Right atrium auricular region (tissue), 2 donors: ENCODE measurements around the gene MYH6. TPM values are rescaled to one million over a fixed set of nuclear protein-coding genes. Genes with fewer than 3 reads are reported as not detected.

Experiments used
- DNase-seq: peaks from one replicate; pipeline ENCODE4 v3.0.0-alpha.2; 2019; ENCODE audit warnings: low spot score
- H3K27ac ChIP-seq, 2 donors: fragments of 200-600 bp; sonication (generic); 1 replicate in 1 of 2; 2 replicates in 1 of 2; pipeline ENCODE4 v1.5.1; 2016 to 2019
- H3K27me3 ChIP-seq, 2 donors: fragments of 200-600 bp; sonication (generic); one replicate each; pipeline versions ENCODE4 v1.5.1 to v1.6.0; 2017 to 2019
- H3K36me3 ChIP-seq: fragments of 200-600 bp; sonication (generic); one replicate; pipeline ENCODE4 v1.5.1; 2016
- H3K4me1 ChIP-seq, 2 donors: fragments of 200-600 bp; sonication (generic); one replicate each; pipeline versions ENCODE4 v1.5.1 to v1.6.0; 2017 to 2019
- H3K4me3 ChIP-seq, 2 donors: fragments of 200-600 bp; sonication (generic); 1 replicate in 1 of 2; 2 replicates in 1 of 2; pipeline ENCODE4 v1.5.1; 2017 to 2019; ENCODE audit warnings: mild to moderate bottlenecking in 1 of 2, moderate library complexity in 1 of 2
- H3K9me3 ChIP-seq, 2 donors: fragments of 200-600 bp; sonication (generic); one replicate each; pipeline ENCODE4 v1.5.1; 2019
- total RNA-seq, 2 donors: library from RNA; depleted of rRNA; stranded (reverse); fragments of >200 nt; gene quantifications; one replicate each; pipeline ENCODE4 v1.1.0, GENCODE V29; 2016
- TF ChIP-seq, protein P1 (sequence below), 2 donors: fragments of 200-600 bp; sonication (generic); IDR thresholded peaks; one replicate each; pipeline ENCODE4 v1.5.1; 2019; ENCODE audit warnings: antibody characterized with exemption in 2 of 2

Gene MYH6
- total RNA-seq, 2 donors from 2014 or later = 8,253 to 13,240 TPM

DNA sequence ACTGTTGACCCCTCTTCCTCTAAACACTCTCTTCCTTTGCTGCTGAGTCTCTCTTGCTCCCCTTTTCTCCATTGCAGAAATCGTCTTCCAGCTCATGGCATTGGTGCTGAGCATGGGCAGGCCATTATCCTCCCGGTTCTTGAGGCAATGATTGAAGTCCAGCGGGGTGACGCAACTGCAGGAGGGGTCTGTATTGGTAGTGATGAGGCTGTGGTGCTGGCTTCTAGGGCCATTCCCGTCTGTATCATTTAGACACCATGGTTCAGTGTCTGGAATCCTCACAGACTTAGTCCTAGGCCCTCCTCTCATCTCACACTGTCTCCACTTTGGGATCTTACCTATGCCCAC, 54.7 kb downstream of the MYH6 start:
- no peaks in the 10 kb centered on the region for H3K9me3 ChIP-seq
- H3K36me3 ChIP-seq = peaks cover 4% of the 10 kb centered on the region
- TF ChIP-seq, protein P1, sequence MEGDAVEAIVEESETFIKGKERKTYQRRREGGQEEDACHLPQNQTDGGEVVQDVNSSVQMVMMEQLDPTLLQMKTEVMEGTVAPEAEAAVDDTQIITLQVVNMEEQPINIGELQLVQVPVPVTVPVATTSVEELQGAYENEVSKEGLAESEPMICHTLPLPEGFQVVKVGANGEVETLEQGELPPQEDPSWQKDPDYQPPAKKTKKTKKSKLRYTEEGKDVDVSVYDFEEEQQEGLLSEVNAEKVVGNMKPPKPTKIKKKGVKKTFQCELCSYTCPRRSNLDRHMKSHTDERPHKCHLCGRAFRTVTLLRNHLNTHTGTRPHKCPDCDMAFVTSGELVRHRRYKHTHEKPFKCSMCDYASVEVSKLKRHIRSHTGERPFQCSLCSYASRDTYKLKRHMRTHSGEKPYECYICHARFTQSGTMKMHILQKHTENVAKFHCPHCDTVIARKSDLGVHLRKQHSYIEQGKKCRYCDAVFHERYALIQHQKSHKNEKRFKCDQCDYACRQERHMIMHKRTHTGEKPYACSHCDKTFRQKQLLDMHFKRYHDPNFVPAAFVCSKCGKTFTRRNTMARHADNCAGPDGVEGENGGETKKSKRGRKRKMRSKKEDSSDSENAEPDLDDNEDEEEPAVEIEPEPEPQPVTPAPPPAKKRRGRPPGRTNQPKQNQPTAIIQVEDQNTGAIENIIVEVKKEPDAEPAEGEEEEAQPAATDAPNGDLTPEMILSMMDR (IDR thresholded peaks at IDR 0.05) = no peak
- no peak for DNase-seq
- peak overlapping the region in 1 of 2 donors; percentile 71 for H3K27ac ChIP-seq
- peaks cover 0 to 24% of the 10 kb centered on the region in 2 donors for H3K4me1 ChIP-seq
- no peaks in the 10 kb centered on the region for H3K27me3 ChIP-seq
- H3K4me3 ChIP-seq = no peak overlapping the region

DNA sequence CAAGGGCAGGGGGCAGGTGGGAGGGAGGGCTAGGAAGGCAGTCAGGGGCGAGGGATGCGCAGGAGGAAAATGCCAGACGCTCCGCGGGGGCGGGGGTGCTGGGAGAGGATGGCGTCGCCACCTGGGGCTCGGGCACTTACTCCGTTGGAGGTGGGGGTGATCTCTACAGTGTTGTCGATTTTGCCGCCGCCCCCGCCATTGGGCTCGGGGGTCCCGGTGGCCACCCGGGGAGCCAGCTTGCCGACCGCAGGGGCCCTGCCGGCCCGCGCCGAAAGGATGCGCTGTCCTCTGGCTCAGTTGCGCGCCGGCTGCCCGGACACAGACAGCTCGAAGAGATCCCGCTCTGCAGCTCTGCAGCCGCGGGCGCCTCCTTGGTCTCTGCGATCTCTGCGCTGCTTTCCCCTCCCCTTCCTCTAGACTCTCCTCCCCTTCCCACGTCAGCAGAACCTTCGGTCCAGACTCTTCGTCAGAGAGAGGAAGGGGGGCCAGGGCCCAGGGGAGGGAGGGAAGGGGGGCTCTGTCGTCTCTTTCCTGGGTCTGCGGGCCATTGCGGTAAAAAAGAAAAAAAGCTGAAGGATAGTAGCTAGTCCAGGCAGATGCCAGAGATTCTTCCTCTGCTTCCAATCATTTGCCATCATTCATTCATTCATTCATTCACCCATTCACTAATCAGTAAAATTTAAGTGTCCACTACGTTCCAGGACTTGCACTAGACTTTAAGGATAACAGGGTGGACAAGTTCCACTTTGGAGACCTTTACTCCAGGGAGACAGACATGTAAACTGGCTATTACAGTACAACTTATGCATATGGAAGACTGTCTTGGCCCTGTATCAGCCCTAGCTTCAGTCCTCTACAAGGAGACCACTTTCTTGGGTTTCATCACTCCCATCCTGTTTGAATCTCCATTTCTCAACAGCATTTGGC, 55.3 kb downstream of the MYH6 start, which contains the start of gene SLC22A17:
Gene SLC22A17 (minus strand): TSS at position 382 of the 927 bp plus-strand sequence.
- peaks cover 0 to 20% of the 10 kb centered on the region in 2 donors for H3K4me1 ChIP-seq
- H3K36me3 ChIP-seq = peaks cover 4% of the 10 kb centered on the region
- peak within 1 kb of the TSS; percentile 56 to 71 for H3K27ac ChIP-seq
- peak within 1 kb of the TSS; percentile 55 to 61 for H3K4me3 ChIP-seq
- H3K27me3 ChIP-seq = no peaks in the 10 kb centered on the region
- TF ChIP-seq, protein P1 (IDR thresholded peaks at IDR 0.05) = no peak
- H3K9me3 ChIP-seq = no peaks in the 10 kb centered on the region
- DNase-seq = peak; percentile 86

DNA sequence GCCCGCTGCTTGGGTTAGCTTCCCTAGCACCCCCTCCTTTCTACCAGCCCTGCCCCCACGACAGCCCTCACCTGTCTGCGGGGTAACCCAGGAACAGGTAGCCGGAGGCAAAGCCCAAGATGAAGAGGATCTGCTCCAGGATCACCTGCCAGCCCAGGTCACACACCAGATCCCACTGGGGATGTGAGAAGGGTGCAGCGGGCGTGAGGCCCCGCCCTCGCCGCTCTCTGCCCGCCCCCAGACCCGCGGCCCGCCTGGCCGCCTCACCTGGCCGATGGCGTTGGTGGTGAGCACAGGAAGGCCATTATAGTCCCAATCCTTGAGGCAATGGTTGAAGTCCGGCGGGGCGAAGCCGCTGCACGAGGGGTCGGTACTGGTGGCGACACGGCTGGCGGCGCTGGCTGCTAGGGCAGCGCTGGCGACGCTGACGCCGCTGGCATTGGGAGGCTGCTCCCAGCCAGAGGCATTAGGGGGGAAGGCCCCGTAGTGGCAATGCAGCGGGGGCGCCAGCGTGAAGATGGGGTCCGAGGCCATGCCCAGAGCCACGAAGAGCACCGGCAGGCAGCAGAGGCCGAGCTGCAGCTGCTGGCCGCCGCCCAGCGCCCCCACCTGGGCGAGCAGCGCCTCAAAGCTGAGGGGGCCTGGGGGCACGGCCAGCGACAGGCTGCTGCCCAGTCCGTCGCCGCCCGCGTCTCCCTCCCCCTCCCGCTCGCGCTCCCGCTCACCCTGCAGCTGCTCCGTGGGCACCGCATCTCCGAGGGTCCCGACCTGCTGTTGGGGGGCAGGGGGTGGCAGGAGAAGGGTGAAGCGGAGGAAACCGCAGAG, 56.2 kb downstream of the MYH6 start:
- Histone ChIP-seq H3K4me3 (peak overlapping the region; percentile 55 to 61), H3K27me3 (no peaks in the 10 kb centered on the region), H3K4me1 (peaks cover 0 to 20% of the 10 kb centered on the region in 2 donors), H3K9me3 (no peaks in the 10 kb centered on the region), H3K36me3 (no peaks in the 10 kb centered on the region), H3K27ac (peak overlapping the region; percentile 56 to 71)
- no peak for DNase-seq
- TF ChIP-seq, protein P1 (IDR thresholded peaks at IDR 0.05) = no peak

DNA sequence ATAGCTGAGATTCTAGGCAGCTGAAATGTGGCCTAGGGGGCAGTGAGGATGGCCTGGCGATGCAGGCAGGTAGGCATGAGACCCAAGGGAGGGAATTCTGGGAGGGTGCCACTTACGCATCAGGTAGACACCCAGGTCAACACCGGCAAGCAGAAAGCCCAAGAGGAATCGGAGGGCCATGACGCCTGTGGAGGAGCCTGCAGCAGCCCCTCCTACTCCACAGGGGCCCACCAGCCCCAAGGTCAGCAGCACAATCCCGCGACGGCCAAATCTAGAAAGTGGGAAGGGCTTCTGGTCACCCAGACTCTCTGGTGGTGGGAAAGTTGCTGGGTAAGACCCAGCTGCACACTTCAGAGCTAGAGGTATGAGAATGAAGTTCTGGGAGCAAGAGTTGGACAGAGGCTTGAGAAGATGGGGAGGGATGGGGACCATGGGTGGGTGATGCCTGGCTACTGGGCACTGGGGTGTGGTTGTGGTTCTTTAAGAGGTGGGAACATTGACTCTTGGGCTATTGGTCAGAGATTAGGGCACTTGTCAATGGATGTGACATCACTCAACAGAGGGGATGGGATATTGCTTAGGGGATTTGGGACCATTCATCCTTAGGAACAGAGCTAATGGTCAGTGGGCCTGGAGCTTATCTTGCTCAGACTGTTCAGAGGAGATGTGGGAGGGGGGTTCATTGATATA, 58.8 kb downstream of the MYH6 start:
- H3K9me3 ChIP-seq = no peaks in the 10 kb centered on the region
- H3K4me3 ChIP-seq = no peak overlapping the region
- TF ChIP-seq, protein P1 (IDR thresholded peaks at IDR 0.05) = no peak
- DNase-seq = no peak
- no peak overlapping the region for H3K27ac ChIP-seq
- no peaks in the 10 kb centered on the region for H3K27me3 ChIP-seq
- H3K36me3 ChIP-seq = no peaks in the 10 kb centered on the region
- H3K4me1 ChIP-seq = peaks cover 0 to 28% of the 10 kb centered on the region in 2 donors

DNA sequence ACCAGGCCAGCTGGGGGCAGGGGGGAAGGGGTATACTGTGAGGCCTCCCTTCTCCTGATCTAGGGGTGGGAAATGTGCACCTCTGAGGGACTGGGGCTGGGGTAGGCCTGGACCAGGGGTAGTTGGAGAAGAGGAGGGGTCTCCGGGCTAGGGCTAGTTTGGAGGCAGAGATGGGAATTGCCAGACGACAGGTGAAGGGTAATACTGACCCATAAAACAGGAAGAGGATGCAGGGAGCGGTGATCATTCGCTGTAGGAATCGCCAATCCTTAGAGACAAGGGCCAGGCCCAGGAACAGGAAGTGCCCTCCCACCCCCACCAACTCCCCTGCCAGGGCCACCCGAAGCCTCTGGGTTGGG, 59.8 kb downstream of the MYH6 start:
- H3K4me1 ChIP-seq = peaks cover 0 to 27% of the 10 kb centered on the region in 2 donors
- no peak for DNase-seq
- H3K27me3 ChIP-seq = no peaks in the 10 kb centered on the region
- no peak overlapping the region for H3K4me3 ChIP-seq
- no peak overlapping the region for H3K27ac ChIP-seq
- no peaks in the 10 kb centered on the region for H3K9me3 ChIP-seq
- H3K36me3 ChIP-seq = no peaks in the 10 kb centered on the region
- TF ChIP-seq, protein P1 (IDR thresholded peaks at IDR 0.05) = no peak
